A673 (cell line): Measurements from ENCODE around the gene FRMD4A. TPM values are rescaled to one million over a fixed set of nuclear protein-coding genes. Genes with fewer than 3 reads are reported as not detected.
A peak's percentile ranks its signal among the peaks of the same experiment; 100 is the strongest.

Experiments used
- BruUV-seq: library from RNA; stranded (reverse); fragments of 400-500 nt; replicated peaks from 2 replicates; lab custom pipeline; 2021; lab: Mats Ljungman, UMichigan
- CTCF ChIA-PET: fragments of 300-600 bp; sonication (Branson Sonifier 250); formaldehyde crosslinking; loops from one replicate; lab custom pipeline; 2022; ENCODE audit warnings: antibody characterized with exemption; lab: Charles Lee
- POLR2A ChIA-PET: fragments of 300-600 bp; sonication (Branson Sonifier 250); formaldehyde crosslinking; loops from one replicate; lab custom pipeline; 2022; ENCODE audit warnings: antibody characterized with exemption; ENCODE audit not compliant: low non-redundant PET; lab: Charles Lee
- DNase-seq: peaks from one replicate; pipeline ENCODE4 v3.0.0-alpha.2; 2015; ENCODE audit warnings: low spot score
- H3K27ac ChIP-seq: fragments of 200-600 bp; sonication (generic); 2 replicates; pipeline ENCODE4 v1.5.1; 2016; ENCODE audit warnings: mixed run types, low read depth, mild to moderate bottlenecking, mixed read lengths, antibody characterized with exemption, low read length; ENCODE audit not compliant: poor library complexity, severe bottlenecking
- H3K27me3 ChIP-seq: fragments of 200-600 bp; sonication (generic); replicated peaks from 2 replicates; pipeline ENCODE4 v1.6.1; 2017; ENCODE audit warnings: mixed run types, low read depth, mild to moderate bottlenecking, mixed read lengths, antibody characterized with exemption, low read length; ENCODE audit not compliant: insufficient read depth, poor library complexity
- H3K36me3 ChIP-seq: fragments of 200-600 bp; sonication (generic); 2 replicates; pipeline ENCODE4 v1.6.1; 2016; ENCODE audit warnings: mixed run types, mild to moderate bottlenecking, mixed read lengths, antibody characterized with exemption, low read length; ENCODE audit not compliant: insufficient read depth, poor library complexity, severe bottlenecking
- H3K4me1 ChIP-seq: fragments of 200-600 bp; sonication (generic); 2 replicates; pipeline ENCODE4 v1.6.1; 2017; ENCODE audit warnings: mixed run types, mild to moderate bottlenecking, mixed read lengths, antibody characterized with exemption, low read length; ENCODE audit not compliant: insufficient read depth, poor library complexity, severe bottlenecking
- H3K4me3 ChIP-seq: fragments of 200-600 bp; sonication (generic); 2 replicates; pipeline ENCODE4 v1.5.1; 2016; ENCODE audit warnings: low read depth, mixed run types, mild to moderate bottlenecking, mixed read lengths, low read length; ENCODE audit not compliant: poor library complexity, severe bottlenecking
- H3K9me3 ChIP-seq: fragments of 200-600 bp; sonication (generic); 2 replicates; pipeline ENCODE4 v1.6.1; 2016; ENCODE audit warnings: mixed run types, low read depth, mild to moderate bottlenecking, mixed read lengths, antibody characterized with exemption, low read length; ENCODE audit not compliant: poor library complexity, severe bottlenecking
- CTCF ChIP-seq: fragments of 300-800, 200-600 bp; sonication (generic); conservative IDR thresholded peaks from 2 replicates; pipeline ENCODE4 v1.5.1; 2017; ENCODE audit warnings: low read depth, mild to moderate bottlenecking, antibody characterized with exemption, low read length, moderate library complexity, mixed read lengths
- EZH2 ChIP-seq: fragments of 200-600 bp; sonication (generic); IDR thresholded peaks from 2 replicates; pipeline ENCODE4 v1.6.1; 2017; ENCODE audit warnings: borderline replicate concordance, low read depth, mild to moderate bottlenecking, mixed read lengths, antibody characterized with exemption, low read length; ENCODE audit not compliant: poor library complexity, severe bottlenecking
- intact Hi-C: fragments of 100-400 bp; cut with micrococcal nuclease; formaldehyde crosslinking; loops from one replicate; pipeline ENCODE4 v1.10.0; 2022; ENCODE audit not compliant: unreplicated experiment
- total RNA-seq: library from RNA; stranded (reverse); gene quantifications from 2 replicates; pipeline ENCODE4 v1.2.3, GENCODE V29; 2021

Gene FRMD4A
- total RNA-seq, 1 experiment from 2014 or later = 26.3 TPM

GRCh38 chr10:14077430-14077829 is 253.3 kb downstream of the FRMD4A start:
- intact Hi-C loops = no loop called here
- Histone ChIP-seq H3K36me3 (no peaks in the 10 kb centered on the region), H3K27me3 (no peaks in the 10 kb centered on the region), H3K4me1 (peaks cover 5% of the 10 kb centered on the region), H3K4me3 (no peak overlapping the region), H3K27ac (no peak overlapping the region), H3K9me3 (no peaks in the 10 kb centered on the region)
- ChIA-PET POLR2A (no interaction called here), CTCF (no interaction called here)
- BruUV-seq = no TSS peak
- no peak for TF ChIP-seq CTCF
- no peak for TF ChIP-seq EZH2
- no peak for DNase-seq

GRCh38 chr10:14074062-14074884 is 256.5 kb downstream of the FRMD4A start:
- H3K36me3 ChIP-seq = no peaks in the 10 kb centered on the region
- no TSS peak for BruUV-seq
- H3K27ac ChIP-seq = no peak overlapping the region
- DNase-seq = peak; percentile 88
- peak overlapping the region; percentile 29 for H3K4me3 ChIP-seq
- H3K27me3 ChIP-seq = peaks cover 14% of the 10 kb centered on the region
- ChIA-PET POLR2A (interaction anchor here (0.6 kb wide), 1 partner anchor 12 kb away, joined by 3 read pairs; no protein-coding TSS in a partner anchor), CTCF (no interaction called here)
- TF ChIP-seq EZH2 = no peak
- no peak for TF ChIP-seq CTCF
- H3K4me1 ChIP-seq = peaks cover 5% of the 10 kb centered on the region
- intact Hi-C loops = no loop called here
- no peaks in the 10 kb centered on the region for H3K9me3 ChIP-seq

GRCh38 chr10:14072541-14072940 is 258.2 kb downstream of the FRMD4A start:
- CTCF ChIA-PET = no interaction called here
- H3K9me3 ChIP-seq = no peaks in the 10 kb centered on the region
- H3K27me3 ChIP-seq = peaks cover 14% of the 10 kb centered on the region
- DNase-seq = no peak
- POLR2A ChIA-PET = no interaction called here
- peaks cover 5% of the 10 kb centered on the region for H3K4me1 ChIP-seq
- no peaks in the 10 kb centered on the region for H3K36me3 ChIP-seq
- H3K4me3 ChIP-seq = no peak overlapping the region
- no TSS peak for BruUV-seq
- no peak overlapping the region for H3K27ac ChIP-seq
- TF ChIP-seq EZH2 (no peak), CTCF (no peak)
- intact Hi-C loops = no loop called here
